HG02571 (cell line): ENCODE measurements around the gene AGK.
"Not testable (repeated sequence)": the region's sequence is repeated elsewhere in the genome, so short reads cannot be mapped to it uniquely, and the experiment has no call there.

Experiments
- ATAC-seq: cut with Tn5 transposase; IDR thresholded peaks from one replicate; pipeline ENCODE4 v1.9.1; 2021; ENCODE audit warnings: mild to moderate bottlenecking, moderate library complexity; ENCODE audit not compliant: unreplicated experiment

Gene AGK

DNA sequence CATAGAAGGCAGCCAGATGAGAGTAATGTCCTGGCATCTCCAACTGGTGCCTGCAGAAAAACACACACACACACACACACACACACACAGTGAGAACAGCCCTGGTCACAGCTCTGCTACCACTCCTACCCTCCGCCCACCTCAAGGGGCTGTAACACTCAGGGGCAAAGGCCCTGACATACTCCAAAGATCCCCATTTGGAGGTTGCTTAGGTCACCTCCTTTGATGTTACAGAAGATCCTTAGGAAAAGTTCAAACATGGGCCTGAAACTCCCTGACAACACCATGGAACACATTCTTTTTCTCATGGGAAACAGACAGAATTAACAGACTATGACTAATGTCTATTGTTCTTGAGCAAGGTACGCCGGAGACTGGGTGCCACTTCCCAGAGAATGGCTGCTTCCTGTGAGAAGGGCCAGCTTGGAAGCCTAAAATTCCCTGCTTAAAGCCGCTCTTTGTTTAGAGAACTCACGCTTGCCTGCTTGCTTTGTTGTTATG is 123.0 kb downstream of the AGK start:
- ATAC-seq: no peak

DNA sequence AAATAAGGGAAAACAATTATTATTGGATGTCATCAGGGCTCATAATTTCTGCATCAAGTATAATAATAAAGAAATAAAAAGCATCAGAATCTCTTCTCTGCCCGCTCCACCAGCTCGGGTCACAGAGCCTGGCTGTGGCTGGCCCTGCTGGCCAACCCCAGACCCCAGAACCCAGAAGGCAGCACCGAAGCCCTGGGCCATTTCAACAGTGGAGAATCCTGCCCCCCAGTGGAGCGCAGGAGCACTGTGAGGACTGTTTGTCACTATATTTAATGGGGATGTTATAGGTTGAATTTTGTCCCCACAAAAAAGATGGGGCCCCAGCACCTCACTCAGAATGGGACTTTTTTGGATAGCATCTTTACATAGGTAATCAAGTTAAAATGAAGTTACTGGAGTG is 123.5 kb downstream of the AGK start:
- no peak for ATAC-seq

DNA sequence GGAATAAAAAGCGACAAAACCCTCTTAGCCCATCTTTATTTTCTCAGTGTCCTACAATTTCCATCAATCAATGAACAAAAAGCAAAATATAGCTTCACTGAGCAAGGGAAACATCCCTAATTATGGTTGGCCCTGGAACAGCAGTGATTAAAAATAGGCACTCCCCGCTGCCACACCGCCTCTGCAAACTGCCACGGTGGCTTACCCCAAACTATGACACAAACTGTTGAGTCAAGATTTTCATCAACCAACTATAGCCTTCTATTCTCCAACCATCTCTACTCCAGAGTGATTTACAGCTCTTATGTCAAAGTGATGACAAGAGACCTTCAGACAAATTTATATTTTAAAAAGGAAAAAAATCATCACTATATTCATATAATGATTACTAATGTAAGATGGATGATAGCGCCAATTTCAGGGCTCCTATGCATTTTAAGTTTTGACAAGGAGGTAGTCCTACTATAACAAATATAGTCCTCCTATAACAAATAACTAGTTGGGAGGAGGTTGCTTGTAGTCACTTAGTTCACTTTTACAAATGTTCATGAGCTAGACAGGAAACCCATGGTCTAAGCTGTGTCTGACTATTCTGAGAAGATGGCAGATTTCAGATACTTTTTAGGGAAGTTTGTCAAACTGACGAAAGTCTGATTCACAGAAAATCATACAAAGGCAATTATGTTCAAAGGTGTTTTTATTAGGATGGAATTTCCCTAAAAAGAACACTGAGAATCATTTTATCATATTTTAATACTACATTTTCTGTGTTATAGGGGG is 124.4 kb downstream of the AGK start:
- ATAC-seq: no peak

DNA sequence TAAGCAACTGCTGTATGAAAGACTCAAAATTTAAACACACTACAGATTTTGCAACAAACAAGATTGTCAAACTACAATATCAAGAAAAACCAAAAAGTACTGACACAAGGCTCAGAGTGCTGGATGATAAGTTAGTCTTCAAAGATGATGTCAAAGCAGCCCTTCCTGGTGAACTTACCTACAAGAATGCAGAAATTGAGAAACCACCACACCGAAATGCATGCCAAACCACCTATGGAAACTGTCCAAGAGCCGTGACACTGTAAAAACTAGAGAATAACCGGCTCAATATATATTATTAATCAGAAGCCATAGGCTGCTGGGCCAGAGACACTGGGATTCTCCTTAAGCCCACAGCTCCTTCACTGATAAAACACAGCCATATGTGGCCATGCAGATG is 125.4 kb downstream of the AGK start:
- no peak for ATAC-seq

DNA sequence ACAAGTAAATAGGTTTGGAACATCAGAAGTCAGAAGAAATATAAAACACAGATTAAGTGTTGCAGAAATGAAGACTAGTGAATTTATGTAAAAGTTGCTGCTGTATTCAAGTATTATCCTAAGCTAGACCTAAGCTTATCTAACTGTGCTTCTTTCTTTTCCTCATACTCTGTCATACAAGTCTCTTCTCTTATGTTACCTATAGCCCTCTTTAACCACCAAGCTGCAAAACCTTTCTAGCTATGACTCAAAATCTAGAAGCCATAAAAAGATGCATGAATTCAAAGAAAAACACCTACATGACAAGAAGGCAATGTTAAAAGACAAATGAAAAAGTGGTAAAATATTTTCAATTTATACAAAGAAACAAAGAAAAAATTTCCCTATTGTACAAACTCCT is 127.8 kb downstream of the AGK start:
- ATAC-seq: no peak

DNA sequence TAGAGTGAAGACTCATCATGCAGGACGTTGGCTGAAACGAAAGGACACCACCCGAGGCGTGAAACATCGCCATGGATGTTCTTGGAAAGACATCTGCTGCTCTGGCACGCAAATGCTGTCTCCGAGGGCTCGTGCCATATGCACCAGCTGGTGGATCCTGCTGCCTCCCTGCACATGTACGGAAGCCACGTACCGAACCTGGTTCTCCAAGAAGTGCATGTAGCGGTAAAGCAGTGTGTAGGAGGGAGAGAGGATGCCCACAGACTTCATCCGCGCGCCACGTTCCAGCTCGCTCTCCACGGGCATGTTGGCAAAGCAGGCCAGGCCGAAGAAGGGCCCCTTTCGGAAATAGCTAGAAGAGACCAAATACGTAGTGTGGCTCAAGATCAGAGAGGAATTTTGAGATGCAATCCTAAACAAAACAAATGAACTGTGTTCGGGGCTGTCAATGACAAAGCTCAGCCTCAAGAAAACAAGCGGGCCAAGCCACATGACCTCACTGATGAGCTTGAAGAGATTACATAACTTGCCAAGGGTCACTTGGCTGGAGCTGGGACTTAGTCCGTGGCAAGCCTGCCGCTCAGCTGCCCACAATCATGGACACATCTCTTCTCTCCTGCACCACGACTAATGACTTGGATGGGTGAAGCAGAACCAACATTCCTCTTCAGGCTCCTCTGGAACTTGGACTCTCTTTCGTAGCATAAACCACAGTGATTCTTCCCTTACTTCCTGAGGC is 134.2 kb downstream of the AGK start:
- ATAC-seq: no peak

DNA sequence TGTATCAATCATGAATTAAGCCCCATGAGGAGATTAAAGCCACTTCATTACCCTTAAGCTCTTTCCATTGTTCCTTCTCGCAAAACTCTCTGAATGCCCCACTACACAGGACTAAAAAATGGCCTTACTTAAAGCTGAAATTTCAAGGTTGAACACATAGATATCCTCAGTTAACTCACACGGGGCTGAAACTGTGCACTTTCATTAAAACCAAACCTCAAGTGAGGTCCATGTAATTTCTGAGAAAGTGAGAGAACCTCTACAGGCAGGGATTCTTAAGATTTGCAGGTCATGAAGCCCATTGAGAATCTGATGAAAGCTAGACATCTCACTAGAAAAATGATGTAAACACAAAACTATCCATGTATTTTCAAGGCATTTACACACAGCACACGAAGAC is 134.9 kb downstream of the AGK start:
- ATAC-seq: no peak

DNA sequence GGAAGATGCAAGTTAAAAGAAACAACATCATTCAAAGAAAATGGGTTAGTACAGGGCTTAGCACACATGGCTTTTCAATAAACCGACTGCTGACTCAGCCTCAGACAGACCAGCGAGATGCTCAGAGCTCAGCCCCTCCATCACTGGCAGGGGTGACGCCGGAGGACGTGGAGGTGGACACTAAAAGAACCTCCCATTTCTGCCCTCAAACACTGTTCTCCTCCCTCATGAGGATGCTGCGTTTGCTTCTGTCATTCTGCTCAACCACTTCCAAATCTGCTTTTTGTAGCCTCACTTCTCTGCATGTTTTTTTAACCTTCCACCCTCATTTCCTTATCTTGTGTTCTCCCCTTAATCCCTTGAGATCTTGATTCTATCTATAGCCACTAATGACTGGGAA is 135.5 kb downstream of the AGK start:
- ATAC-seq: no peak

DNA sequence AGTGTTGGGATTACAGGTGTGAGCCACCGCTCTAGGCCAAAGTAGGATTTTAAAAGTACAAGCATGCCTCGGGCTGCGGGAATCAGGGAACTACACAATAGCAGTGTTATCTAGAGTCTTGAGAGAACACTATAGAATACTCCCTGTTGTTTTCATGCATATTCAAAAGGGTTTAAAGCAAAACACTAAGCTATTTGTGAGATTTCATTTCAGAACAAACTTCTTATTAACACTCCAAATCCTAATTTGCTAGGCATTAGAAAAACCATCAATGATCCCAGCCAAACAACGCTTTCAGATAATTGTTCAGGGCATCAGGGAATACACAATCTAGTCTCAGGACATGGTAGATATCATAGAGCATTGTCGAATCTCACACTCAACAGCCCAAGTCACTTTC is 136.8 kb downstream of the AGK start:
- ATAC-seq: no peak

DNA sequence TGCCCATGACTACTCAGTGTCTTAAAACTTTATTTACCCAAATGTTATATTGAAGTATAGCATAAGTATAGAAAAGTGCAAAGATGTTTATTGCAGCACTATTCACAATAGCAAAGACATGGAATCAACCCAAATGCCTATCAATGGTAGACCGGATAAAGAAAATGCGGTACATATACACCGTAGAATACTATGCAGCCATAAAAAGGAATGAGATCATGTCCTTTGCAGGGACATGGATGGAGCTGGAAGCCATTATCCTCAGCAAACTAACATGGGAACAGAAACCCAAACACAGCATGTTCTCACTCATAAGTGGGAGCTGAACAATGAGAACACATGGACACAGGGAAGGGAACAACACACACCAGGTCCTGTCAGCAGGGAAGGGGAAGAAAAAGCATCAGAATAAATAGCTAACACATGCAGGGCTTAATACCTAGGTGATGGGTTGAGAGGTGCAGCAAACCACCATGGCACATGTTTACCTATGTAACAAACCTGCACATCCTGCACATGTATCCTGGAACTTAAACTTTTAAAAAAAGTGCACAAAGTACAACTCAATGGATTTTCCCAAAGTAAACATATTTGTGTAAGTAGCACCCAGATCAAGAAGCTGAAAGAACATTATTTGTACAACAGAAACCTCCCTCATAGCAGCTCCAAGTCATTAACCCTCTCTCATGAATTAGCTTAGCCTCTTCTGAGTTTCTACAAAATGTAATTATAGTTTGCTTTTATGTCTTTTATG is 138.0 kb downstream of the AGK start:
- ATAC-seq: not testable (repeated sequence)

DNA sequence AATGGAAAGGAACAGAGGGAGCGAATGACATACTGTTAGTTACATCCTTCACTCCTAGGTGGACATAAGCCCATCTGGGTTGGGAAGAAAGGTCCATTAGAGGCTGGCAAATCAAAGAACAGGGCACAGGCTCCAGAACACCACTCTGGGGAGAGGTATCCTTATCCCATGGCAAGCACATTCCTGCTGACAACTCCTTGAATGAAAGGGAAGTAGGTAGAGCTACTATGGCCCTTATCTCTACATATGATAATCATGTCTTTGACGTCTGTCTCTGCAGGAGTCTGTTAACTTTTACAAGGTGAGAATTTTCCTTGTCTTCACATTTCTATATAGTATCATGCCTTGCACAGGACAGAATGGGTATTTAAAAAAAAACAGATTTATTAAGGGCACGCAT is 140.3 kb downstream of the AGK start:
- no peak for ATAC-seq

DNA sequence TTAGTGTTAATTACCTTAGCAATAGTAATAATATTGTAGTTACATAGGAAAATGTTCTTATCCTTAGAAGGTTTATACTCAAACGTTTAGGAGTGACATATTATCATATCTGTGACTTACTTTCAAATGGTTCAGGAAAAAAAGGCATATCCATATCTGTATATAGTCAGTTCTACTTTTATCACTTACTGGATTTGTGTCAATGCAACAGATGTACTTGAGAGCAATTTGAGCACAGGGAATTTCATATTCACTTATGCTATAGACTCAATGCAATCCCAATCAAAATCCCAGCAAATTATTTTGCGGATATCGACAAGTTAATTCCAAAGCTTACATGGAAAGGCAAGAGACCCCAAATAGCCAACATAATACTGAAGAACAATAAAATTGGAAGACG is 140.8 kb downstream of the AGK start:
- no peak for ATAC-seq

DNA sequence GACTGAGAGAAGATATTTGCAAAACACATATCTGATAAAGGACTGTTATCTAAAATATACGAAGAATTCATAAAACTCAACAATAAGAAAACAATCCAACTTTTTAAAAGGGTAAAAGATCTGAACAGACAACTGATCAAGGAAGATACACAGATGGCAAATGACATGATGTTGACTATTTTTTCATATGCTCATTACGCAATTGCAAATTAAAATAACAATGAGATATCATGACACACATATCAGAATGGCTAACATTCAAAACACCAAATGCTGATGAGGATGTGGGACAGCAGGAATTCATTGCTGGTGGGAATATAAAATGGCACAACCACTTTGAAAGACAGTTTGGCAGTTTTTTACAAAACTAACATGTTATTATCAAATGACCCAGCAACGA is 141.9 kb downstream of the AGK start:
- ATAC-seq: no peak

DNA sequence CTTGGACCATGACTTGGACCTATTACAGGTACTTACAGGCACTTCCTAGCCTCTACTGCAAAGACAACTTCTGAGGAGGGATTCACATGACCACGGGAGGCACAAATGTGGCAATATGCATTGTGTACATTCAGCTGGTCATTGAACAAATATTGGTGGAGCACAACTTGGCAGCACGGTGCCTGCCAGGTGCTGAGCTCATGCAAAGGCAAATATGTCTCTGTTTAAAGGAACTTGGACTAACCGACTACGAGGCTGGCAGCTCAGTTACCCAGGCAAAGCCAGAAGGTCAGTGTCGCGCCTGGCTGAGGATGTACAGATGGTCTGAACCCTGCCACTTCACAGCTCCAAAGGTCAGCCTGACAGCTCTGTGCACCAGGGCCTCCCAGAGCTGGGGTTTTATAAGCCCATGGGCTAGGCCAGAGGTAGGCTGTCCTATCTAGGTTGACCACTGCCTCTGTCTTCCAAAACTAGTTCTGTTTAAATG is 144.6 kb downstream of the AGK start:
- no peak for ATAC-seq

DNA sequence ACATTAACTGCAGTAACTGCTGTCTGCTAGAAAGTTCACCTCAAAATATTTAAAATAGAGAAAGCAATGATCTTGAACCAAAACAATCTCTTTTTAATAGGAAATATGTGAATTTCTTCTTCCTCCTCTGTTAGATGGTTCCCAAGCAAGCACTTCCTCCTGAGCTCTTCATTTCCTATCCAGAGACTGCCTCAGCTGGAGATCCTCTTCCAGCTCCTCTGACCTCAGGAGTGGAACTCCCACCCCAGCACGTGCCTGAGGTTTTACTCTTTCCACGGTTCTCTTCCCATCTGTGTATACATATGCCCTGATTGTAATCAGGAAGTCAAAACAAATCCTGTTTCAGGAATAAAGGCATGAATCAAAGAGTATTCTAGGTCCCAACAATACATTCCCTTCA is 145.1 kb downstream of the AGK start:
- ATAC-seq: no peak

DNA sequence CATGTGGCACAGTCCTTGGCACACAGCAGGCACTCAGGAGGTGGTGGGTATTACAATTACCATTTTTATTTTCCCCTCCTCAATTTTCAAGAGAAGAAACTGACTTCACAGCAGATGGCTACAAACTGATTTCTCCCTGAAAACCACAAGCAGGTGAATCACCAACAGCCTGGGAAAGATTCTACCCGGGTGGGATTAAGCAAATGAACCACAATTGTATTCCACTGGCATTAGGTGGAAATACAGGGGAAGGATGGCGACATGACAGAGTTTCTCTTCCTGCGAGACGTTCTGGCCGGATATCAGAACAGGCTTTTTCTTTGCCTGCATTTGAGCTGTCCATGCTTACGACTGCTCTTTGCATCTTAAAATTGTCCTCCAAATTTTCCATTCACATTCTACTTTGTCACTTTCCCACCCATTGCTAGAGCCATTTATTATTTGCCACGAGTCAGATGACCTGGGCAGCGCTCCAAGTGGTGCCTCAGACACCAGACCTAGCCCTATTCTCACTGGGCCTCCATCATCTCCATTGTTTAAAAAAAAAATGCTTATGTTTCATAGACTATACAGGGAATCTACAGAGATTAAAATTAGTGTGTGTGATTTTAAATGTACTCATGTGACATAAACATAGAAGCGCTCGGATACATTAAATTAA is 146.1 kb downstream of the AGK start:
- no peak for ATAC-seq

DNA sequence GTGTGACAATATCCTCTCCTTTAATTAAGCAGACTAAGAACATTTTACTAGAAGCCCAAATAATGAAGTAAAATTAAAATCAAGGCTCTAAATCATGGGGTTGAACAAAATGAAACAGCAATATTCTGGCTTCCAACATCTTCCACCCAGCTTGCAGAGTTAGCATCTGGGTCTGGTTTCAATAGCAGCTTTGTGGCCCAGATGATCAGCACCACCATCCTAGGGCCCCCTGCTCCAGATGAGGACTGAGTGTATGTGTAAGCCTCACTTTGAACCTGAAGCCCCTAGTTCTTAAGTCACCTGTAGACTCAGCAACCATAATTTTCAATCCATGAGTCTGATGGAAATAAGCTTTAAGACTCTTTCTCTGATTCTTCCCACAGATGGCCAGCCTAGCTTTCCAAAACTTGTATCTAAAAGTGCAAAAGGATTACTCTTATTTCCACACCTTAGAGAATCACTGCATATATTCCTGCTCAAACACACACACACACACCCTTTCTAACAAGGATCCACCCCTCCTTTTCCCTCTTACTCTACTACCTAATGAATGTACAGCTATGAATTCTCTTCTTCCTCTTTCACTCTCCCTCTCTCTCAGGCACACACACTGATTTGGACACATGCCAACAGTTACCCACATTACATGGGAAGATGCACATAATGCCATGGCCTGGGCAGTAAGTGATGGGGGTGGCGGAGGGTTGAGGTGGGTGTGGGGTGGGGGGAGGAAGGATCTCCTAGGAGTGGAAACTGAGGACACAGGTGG is 147.2 kb downstream of the AGK start:
- ATAC-seq: no peak

DNA sequence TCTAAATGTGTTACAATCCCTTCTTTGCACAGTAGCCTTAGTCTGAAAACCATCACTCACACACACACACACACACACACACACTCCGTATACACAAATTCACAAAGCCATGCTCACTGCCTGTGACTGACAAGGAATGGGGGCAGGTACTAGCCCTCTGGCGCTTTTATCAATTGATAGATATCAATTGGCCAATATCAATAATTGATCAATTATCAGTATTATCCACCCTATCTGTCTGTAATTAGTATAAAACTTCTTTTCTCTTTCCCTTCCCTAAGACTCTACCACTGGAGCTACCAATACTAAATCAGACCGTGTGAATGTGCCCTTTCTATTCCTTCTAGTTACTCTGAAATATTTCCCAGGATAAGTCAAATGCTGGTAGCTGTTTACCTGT is 148.7 kb downstream of the AGK start:
- no peak for ATAC-seq

DNA sequence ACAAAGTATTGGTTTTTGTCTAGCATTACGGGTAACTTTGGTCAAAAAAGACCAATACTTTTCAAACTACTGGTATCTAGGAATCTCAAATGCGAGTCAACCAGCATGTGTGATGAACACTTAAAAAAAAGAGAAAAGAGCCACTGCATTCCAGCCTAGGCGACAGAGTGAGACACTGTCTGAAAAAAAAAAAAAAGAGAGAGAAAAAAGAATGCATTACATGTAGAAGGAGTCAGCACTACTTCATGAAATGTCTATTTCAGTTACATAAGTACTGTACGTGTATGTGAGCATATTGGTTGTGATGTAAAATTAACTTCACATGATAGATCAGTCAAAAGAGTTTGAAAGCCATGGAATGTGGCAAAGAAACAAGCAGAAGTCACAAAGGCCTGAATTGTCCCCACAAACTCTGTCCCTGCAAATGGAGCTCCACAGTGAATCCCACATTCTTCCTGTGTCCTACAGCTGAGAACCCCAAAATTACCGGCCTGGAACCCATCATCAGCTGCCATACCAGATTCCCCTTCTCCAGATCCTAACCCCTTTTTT is 149.2 kb downstream of the AGK start:
- ATAC-seq: no peak

DNA sequence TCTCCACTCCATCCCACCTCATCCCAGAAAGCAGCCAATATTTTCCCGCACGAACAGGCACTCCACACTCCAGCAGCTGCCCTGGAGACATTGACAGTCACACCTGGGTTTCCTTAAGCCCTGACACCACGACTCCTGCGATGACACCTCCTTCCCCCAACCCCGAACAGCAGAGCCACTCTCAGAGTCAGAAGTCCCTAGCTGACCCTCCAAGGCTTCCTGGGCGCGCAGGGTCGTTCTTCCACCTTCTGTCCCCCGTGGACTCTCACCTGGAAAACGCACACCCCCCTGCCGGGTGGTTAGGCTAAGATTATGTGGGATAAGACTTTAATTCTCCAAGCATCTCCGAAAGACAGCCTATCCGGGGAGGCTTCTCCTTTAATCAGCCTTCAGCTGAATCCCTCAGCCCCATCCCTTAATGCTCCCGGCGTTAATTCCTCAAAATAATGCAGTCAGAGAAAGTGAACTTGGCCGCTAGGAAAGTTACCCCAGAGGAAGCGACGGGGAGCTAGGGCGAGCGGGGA is 149.7 kb downstream of the AGK start:
- ATAC-seq: peak; percentile 18
